H9 (cell line): ENCODE measurements around the gene MINDY4. TPM values are rescaled to one million over a fixed set of nuclear protein-coding genes. Genes with fewer than 3 reads are reported as not detected.

ENCODE experiments used
- DNase-seq: peaks from one replicate; pipeline ENCODE4 v3.0.0-alpha.2; 2017
- H2AFZ ChIP-seq: one replicate; pipeline ENCODE4 v1.6.1; 2013; ENCODE audit warnings: mild to moderate bottlenecking, low read length, control low read depth, moderate library complexity
- H2AK5ac ChIP-seq: 2 replicates; pipeline ENCODE4 v1.6.1; 2013; ENCODE audit warnings: low read length, control low read depth, mixed read lengths; ENCODE audit not compliant: insufficient read length
- H2BK120ac ChIP-seq: one replicate; pipeline ENCODE4 v1.6.1; 2013; ENCODE audit warnings: low read depth, mild to moderate bottlenecking, low read length, control low read depth, inconsistent platforms; ENCODE audit not compliant: poor library complexity, severe bottlenecking
- H2BK12ac ChIP-seq: 2 replicates; pipeline ENCODE4 v1.6.1; 2013; ENCODE audit warnings: low read length, control low read depth, mixed read lengths, low read depth; ENCODE audit not compliant: insufficient read length
- H2BK15ac ChIP-seq: 2 replicates; pipeline ENCODE4 v1.6.1; 2013; ENCODE audit warnings: low read depth, low read length, control low read depth
- H2BK20ac ChIP-seq: one replicate; pipeline ENCODE4 v1.6.1; 2013; ENCODE audit warnings: low read depth, mild to moderate bottlenecking, low read length, control low read depth, inconsistent platforms; ENCODE audit not compliant: poor library complexity, severe bottlenecking
- H2BK5ac ChIP-seq: 2 replicates; pipeline ENCODE4 v1.6.1; 2013; ENCODE audit warnings: low read length, control low read depth, mixed read lengths; ENCODE audit not compliant: insufficient read length
- H3K14ac ChIP-seq: 2 replicates; pipeline ENCODE4 v1.6.1; 2013; ENCODE audit warnings: low read length, control low read depth; ENCODE audit not compliant: insufficient read depth
- H3K18ac ChIP-seq: 2 replicates; pipeline ENCODE4 v1.6.1; 2013; ENCODE audit warnings: low read depth, mild to moderate bottlenecking, mixed read lengths, low read length, control low read depth; ENCODE audit not compliant: insufficient read length
- H3K23ac ChIP-seq: 2 replicates; pipeline ENCODE4 v1.6.1; 2013; ENCODE audit warnings: low read length, control low read depth, mixed read lengths, low read depth; ENCODE audit not compliant: insufficient read length
- H3K23me2 ChIP-seq: 2 replicates; pipeline ENCODE4 v1.6.1; 2013; ENCODE audit warnings: low read depth, mild to moderate bottlenecking, mixed read lengths, low read length, control low read depth; ENCODE audit not compliant: insufficient read length, poor library complexity, severe bottlenecking
- H3K27ac ChIP-seq: 2 replicates; pipeline ENCODE4 v1.5.1; 2013; ENCODE audit warnings: low read length, control low read depth, mixed read lengths, low read depth; ENCODE audit not compliant: insufficient read length
- H3K27me3 ChIP-seq: 2 replicates; pipeline ENCODE4 v1.6.1; 2013; ENCODE audit warnings: low read length, control low read depth, inconsistent platforms; ENCODE audit not compliant: insufficient read depth
- H3K4ac ChIP-seq: 2 replicates; pipeline ENCODE4 v1.6.1; 2013; ENCODE audit warnings: low read depth, mild to moderate bottlenecking, control low read depth, inconsistent platforms, low read length, moderate library complexity
- H3K4me1 ChIP-seq: 2 replicates; pipeline ENCODE4 v1.6.1; 2013; ENCODE audit warnings: low read length, control low read depth, inconsistent platforms; ENCODE audit not compliant: insufficient read depth
- H3K4me2 ChIP-seq: 2 replicates; pipeline ENCODE4 v1.6.1; 2013; ENCODE audit warnings: low read length, control low read depth, mixed read lengths; ENCODE audit not compliant: insufficient read length, insufficient read depth
- H3K56ac ChIP-seq: 2 replicates; pipeline ENCODE4 v1.6.1; 2013; ENCODE audit warnings: low read depth, mild to moderate bottlenecking, mixed read lengths, low read length, control low read depth; ENCODE audit not compliant: insufficient read length
- H3K79me1 ChIP-seq: 2 replicates; pipeline ENCODE4 v1.6.1; 2013; ENCODE audit warnings: low read depth, mild to moderate bottlenecking, moderate library complexity, low read length, control low read depth, inconsistent platforms; ENCODE audit not compliant: insufficient read depth, poor library complexity, severe bottlenecking
- H3K79me2 ChIP-seq: 2 replicates; pipeline ENCODE4 v1.6.1; 2013; ENCODE audit warnings: low read length, control low read depth, inconsistent platforms; ENCODE audit not compliant: insufficient read depth
- H3K9ac ChIP-seq: 2 replicates; pipeline ENCODE4 v1.6.1; 2013; ENCODE audit warnings: low read length, control low read depth, mixed read lengths; ENCODE audit not compliant: insufficient read length; ENCODE audit errors: extremely low read depth
- H3K9me3 ChIP-seq: one replicate; pipeline ENCODE4 v1.6.1; 2013; ENCODE audit warnings: low read depth, low read length, inconsistent platforms; ENCODE audit not compliant: control insufficient read depth
- H3T11ph ChIP-seq: one replicate; pipeline ENCODE4 v1.6.1; 2013; ENCODE audit warnings: mild to moderate bottlenecking, low read length, control low read depth, inconsistent platforms
- H4K20me1 ChIP-seq: one replicate; pipeline ENCODE4 v1.6.1; 2013; ENCODE audit not compliant: control insufficient read depth, insufficient read length, insufficient read depth
- H4K5ac ChIP-seq: 2 replicates; pipeline ENCODE4 v1.6.1; 2013; ENCODE audit warnings: low read depth, mild to moderate bottlenecking, mixed read lengths, low read length, control low read depth; ENCODE audit not compliant: insufficient read length
- H4K8ac ChIP-seq: replicated peaks from 2 replicates; pipeline ENCODE4 v1.6.1; 2013; ENCODE audit warnings: low read length, control low read depth, mixed read lengths, low read depth; ENCODE audit not compliant: insufficient read length
- H4K91ac ChIP-seq: 2 replicates; pipeline ENCODE4 v1.6.1; 2013; ENCODE audit warnings: low read depth, mild to moderate bottlenecking, moderate library complexity, mixed read lengths, low read length, control low read depth; ENCODE audit not compliant: insufficient read length
- H3K27ac Mint-ChIP-seq, 3 experiments: 2 replicates in 2 of 3; 3 replicates in 1 of 3; pipeline ENCODE4 v1.8.0; 2020 to 2021; ENCODE audit warnings: mixed read lengths in 3 of 3, mild to moderate bottlenecking in 1 of 3, moderate library complexity in 1 of 3
- H3K27me3 Mint-ChIP-seq: 2 replicates; pipeline ENCODE4 v1.8.0; 2021; ENCODE audit warnings: low read depth, mild to moderate bottlenecking, moderate library complexity, mixed read lengths
- H3K36me3 Mint-ChIP-seq, 3 experiments: 2 replicates in 2 of 3; 3 replicates in 1 of 3; pipeline ENCODE4 v1.8.0; 2020 to 2021; ENCODE audit warnings: low read depth in 3 of 3, mixed read lengths in 3 of 3; ENCODE audit not compliant: insufficient read depth in 1 of 3
- H3K4me1 Mint-ChIP-seq, 2 experiments: 2 replicates each; pipeline ENCODE4 v1.8.0; 2020; ENCODE audit warnings: mixed read lengths in 2 of 2
- H3K4me3 Mint-ChIP-seq, 2 experiments: 2 replicates in 1 of 2; 3 replicates in 1 of 2; pipeline ENCODE4 v1.8.0; 2020 to 2021; ENCODE audit warnings: mild to moderate bottlenecking in 2 of 2, mixed read lengths in 2 of 2, moderate library complexity in 1 of 2
- H3K9me3 Mint-ChIP-seq, 2 experiments: 2 replicates in 1 of 2; 3 replicates in 1 of 2; pipeline ENCODE4 v1.8.0; 2020; ENCODE audit warnings: mild to moderate bottlenecking in 2 of 2, mixed read lengths in 2 of 2, moderate library complexity in 1 of 2
- CTCF ChIP-seq: fragments of 200-600 bp; sonication (generic); conservative IDR thresholded peaks from 3 replicates; pipeline ENCODE4 v1.8.0; 2021; ENCODE audit warnings: antibody characterized with exemption, mild to moderate bottlenecking
- whole genome bisulfite sequencing: extraction: QIAGEN DNeasy Blood & Tissue Kit; methylation state at CpG from one replicate; pipeline ENCODE4 v1.1.7; 2013; ENCODE audit warnings: missing lambda C conversion rate, low lambda C conversion rate, mixed read lengths; ENCODE audit not compliant: insufficient read length; ENCODE audit errors: extremely low coverage; 5-methylcytosine and 5-hydroxymethylcytosine counted together
- total RNA-seq: library from RNA; stranded (reverse); gene quantifications from 2 replicates; pipeline ENCODE4 v1.2.1, GENCODE V29; 2021

MINDY4 gene
- total RNA-seq, 1 experiment from 2014 or later: 3.1 TPM

DNA sequence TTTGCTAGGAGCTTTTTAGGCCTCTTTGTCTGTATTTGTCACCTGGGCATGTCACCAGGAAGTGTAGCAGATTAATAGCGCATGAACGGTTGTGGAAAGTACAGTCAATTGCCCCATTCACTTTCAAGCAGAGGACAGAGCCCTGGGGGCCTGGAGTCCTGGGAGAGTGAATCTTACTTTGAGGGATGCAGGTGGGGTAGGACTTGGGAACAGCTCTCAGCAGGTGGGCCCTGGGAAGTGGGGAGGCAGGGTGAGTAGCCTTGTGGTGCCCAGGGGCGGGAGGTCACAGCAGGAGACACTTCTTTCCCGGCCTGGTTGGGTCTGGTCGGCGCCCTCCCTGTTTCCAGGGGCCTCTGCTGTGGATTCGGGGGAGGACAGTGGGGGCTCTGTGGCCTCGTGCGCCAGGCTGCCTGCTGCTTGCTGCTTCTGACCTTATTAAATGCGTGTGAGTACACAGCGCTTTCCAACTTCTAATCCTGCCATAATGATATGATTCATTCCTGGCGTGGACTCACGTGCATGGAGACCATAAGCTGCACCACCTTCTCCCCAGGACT, 88.8 kb downstream of the MINDY4 start:
- Histone ChIP-seq H3K23me2 (no peaks in the 10 kb centered on the region), H2BK20ac (no peak overlapping the region), H3K4me1 (no peaks in the 10 kb centered on the region), H3K9ac (no peak overlapping the region), H2BK120ac (no peak overlapping the region), H4K91ac (no peak overlapping the region), H2BK15ac (no peak overlapping the region), H2AFZ (no peak overlapping the region), H3K27ac (no peak overlapping the region), H2BK5ac (no peak overlapping the region), H3K79me1 (no peaks in the 10 kb centered on the region), H2BK12ac (no peak overlapping the region), H3K56ac (no peak overlapping the region), H3K14ac (no peak overlapping the region), H3T11ph (no peak overlapping the region), H3K4me2 (no peak overlapping the region), H3K79me2 (no peaks in the 10 kb centered on the region), H3K18ac (no peak overlapping the region), H3K9me3 (no peaks in the 10 kb centered on the region), H4K5ac (no peak overlapping the region), H4K8ac (no peak overlapping the region), H3K23ac (no peak overlapping the region), H4K20me1 (no peaks in the 10 kb centered on the region), H3K27me3 (no peaks in the 10 kb centered on the region), H3K4ac (no peak overlapping the region), H2AK5ac (no peak overlapping the region)
- Mint-ChIP-seq H3K27me3 (no peaks in the 10 kb centered on the region; the same call in 1 of the 2 replicates), H3K4me3 (no peak overlapping the region), H3K36me3 (no peaks in the 10 kb centered on the region; a peak in 1 of 7 replicates), H3K4me1 (no peaks in the 10 kb centered on the region), H3K9me3 (no peaks in the 10 kb centered on the region), H3K27ac (no peak overlapping the region)
- no peak for DNase-seq
- no CpG with 5 or more reads among the region's 13 CpGs for WGBS
- TF ChIP-seq CTCF: no peak
